ENCODE results near the gene PLCB1.

PLCB1 gene

DNA sequence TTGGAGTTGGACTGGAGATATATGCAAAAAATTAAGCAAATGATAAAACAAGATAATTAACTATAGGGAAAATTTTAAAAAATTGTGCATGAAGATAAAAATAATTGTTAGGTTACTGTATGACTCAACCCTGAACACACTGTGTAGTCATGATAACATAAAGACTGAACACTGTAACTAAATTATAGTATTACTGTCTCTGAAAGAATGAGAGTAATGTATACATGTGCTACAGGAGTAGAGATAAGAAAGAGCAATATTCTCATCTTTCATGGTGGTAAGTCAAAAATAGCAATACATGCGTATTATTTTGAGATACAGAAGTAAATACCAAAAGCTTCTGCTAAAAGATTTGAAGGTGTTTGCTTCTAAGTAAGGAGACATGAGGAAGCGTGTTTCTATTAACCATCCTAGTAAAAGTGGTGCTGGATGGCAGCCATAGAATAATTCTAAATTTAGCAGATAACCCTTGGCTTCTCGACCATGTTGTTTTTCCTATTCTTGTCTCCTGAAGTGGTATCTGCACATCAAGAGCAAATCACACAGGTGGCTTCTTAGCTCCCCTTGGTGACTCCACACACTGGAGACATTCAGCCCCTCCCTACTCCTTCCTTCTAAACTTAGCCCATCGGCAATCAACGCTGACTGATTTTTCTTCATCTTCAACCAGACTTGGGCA, 546.2 kb downstream of the PLCB1 start:
- DNase-seq = no peak

DNA sequence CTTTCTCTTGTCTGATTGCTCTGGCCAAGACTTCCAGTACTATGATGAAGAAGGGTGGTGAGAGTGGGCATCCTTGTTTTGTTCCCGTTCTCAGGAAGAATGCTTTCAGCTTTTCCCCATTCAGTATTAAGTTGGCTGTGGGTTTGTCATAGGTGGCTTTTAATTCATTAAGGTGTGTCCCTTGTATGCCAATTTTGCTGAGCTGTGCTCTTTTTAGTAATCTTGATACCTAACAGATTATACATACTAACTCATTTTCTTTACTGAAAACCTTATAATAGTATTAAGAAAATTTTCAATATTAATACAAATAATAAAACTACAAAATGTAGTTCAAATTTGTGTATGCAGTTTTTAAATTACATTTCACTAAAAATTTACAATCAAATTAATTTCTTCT, 557.3 kb downstream of the PLCB1 start:
- DNase-seq = no peak

GRCh38 chr20:8690074-8690473, 558.0 kb downstream of the PLCB1 start:
- no peak for DNase-seq

GRCh38 chr20:8693709-8694108, 561.6 kb downstream of the PLCB1 start:
- DNase-seq = no peak

DNA sequence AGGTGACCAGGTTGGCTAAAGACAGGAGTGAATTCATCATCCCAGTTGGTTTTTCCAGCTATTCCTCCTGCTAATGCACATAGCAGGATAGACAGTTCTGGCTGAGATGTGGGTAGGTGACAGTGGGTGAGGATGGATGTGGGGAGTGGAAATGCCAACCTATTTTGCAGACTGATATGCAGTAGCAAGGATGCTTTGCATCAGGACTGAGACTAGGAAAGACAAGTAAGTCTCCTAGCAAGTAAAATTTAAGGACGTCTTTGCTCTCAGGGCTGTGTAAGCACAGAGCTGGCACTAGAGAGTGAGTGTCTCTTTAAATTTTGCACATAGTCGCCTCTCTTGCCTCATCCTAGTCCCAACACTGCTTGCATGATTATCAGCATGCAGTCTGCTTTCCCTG, 568.7 kb downstream of the PLCB1 start:
- DNase-seq = no peak

DNA sequence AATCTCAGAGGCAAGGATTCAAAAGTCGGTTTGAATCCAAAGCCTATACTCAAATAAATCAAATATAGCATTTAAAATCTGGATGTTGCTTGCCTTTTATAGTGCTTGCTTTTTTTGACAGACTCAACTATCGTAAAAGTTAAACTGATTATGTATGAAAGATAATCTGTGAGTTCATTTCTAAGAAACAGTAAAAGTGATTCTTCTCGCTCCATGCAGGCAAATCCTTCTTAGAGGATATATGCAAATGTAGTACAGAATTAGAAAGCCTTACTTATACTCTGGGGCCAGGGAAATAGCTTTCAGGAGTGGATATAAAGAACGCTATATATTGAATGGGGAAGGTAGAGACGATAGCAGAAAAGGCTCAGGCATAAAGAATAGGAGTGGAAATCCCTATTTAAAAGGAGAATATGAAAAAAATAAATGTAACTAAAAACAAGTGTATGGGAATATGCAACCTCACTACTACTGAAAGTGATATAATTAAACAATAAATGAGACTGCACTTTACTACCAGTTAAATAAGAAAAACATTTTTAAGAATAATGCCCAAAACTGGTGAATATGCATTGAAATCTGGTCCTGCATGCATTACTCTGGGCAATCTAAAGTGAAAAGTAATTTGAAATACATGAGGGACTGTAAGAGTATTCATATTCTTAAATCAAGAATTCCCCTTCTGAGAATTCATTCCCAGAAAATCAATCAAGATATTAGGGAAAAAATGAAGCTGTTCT, 575.1 kb downstream of the PLCB1 start:
- DNase-seq = no peak

GRCh38 chr20:8709627-8710026, 577.6 kb downstream of the PLCB1 start:
- DNase-seq = no peak

- no peak for DNase-seq
Observed at GRCh38 chr20:8711501-8711900, 579.4 kb downstream of the PLCB1 start.

GRCh38 chr20:8714206-8714605, 582.1 kb downstream of the PLCB1 start:
- no peak for DNase-seq

DNA sequence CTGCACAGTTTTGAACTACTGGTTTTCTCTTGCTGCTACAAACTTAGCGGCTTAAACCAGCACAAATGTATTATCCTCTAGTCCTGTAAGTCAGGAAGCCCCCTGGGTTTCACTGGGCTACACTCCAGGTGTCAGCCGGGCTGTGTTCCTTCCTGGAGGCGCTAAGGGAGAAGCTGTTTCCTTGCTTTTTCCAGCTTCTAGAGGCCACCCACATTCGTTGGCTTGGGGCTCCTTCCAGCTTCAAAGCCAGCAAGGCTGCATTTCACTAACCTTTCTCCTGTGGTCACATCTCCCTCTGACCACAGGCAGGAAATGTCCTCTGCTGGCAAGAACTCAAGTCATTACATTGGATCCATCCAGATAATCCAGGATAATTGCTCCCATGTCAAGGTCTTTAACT, 586.2 kb downstream of the PLCB1 start:
- DNase-seq = no peak

DNA sequence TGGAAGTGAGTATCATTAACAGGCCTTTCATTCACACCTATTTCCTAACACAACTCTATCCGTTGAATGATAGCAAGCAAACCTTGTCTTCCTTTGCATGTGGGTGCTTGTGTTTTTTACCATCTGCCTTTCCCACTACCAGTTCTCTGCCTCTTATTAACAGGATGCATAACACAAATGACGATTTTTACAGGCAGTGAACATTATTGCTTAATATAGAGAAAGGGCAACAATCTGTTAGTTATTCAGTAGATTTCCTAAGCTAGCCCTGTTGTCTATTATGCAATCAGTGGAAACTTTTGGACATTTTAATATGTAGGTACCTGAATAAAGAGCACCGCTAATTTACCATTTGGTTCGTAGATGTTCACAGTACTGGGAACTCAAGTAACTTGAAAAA, 588.0 kb downstream of the PLCB1 start:
- DNase-seq = no peak

- DNase-seq = no peak
Observed at GRCh38 chr20:8721098-8721497, 589.0 kb downstream of the PLCB1 start.

GRCh38 chr20:8722277-8722928, 590.3 kb downstream of the PLCB1 start:
- no peak for DNase-seq

DNA sequence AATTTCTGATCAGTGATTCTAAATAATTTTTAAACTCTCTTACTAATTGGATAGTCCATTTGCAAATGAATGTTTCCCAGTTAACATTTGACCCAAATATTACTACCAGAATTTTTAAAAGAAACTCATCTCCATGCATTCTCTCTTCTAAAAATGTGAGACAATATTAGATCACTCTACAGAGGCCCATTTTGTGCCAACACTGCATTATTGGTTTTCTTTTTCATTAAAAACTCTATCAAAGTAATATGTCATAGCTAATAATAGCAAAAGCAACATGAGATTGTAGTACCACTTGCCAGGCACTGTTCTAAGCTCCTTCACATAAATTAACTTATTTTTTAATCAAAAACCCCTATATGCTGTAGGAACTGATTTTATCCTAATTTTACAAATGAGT, 591.2 kb downstream of the PLCB1 start:
- no peak for DNase-seq

GRCh38 chr20:8724884-8725283, 592.8 kb downstream of the PLCB1 start:
- DNase-seq = no peak

- DNase-seq = no peak
Observed at GRCh38 chr20:8726460-8726859, 594.4 kb downstream of the PLCB1 start.

- DNase-seq = no peak
Observed at GRCh38 chr20:8735014-8735413, 602.9 kb downstream of the PLCB1 start.

GRCh38 chr20:8735674-8736073, 603.6 kb downstream of the PLCB1 start:
- no peak for DNase-seq

- DNase-seq = no peak
Observed at GRCh38 chr20:8740265-8740664, 608.2 kb downstream of the PLCB1 start.

GRCh38 chr20:8744228-8744844, 612.3 kb downstream of the PLCB1 start:
- no peak for DNase-seq

- no peak for DNase-seq
Observed at GRCh38 chr20:8749101-8749500, 617.0 kb downstream of the PLCB1 start.

DNA sequence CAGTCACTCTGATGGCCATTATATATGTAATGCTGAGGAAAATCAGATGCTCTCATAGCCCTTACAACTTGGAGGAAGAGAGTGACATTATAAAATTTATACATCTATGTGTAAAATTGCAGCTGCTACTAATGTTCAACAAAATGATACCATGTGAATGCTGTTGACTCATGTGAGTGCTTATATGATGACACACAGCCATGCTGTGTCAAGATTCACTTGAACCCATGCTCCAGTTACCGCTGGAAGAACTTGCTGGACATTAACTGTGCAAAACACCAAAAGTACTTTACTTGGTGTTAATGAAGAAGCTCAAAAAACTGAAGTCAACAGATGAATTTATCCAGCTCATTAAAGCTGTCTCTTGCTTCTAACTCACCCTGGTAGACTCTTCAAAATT, 617.9 kb downstream of the PLCB1 start:
- no peak for DNase-seq

DNA sequence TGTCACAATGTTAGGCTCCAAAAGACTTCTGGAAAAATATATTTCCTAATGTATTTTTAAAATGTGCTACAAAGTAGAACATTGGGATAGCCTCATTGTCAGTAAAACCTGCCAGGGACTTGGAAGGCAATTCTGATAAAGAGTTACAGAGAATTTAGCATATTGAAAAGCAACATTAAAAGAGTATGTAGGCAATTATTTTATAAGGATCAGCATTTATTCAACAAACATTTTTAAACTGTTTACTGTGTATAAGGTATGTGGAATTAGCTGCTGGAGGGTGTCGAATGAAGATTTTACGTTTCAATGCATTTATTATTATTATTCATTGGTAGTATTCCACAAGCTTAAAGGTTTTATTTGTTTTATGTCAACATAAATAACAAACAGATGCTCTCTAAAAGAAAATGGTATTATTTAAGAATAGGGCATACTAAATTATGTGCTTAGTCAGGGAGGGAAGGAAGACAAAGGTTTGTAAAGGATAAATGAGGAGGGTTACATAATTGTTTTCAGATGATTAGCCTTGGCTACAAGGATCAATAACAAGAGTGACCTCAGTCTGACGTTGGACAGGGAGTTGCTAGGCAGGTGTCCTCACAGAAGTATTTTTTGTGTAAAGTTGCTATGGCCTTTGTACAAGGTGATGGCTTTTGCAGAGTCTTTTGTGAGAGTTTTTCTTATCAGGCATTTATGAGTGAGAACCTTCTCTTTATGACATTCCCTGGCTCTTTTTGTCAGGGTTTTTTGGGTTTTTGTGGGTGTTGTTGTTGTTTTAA, 623.5 kb downstream of the PLCB1 start:
- no peak for DNase-seq

Data from activated CD4-positive, CD25-positive, alpha-beta regulatory T cell treated with anti-CD3 and anti-CD28 coated beads, Interleukin-2, amount 50 U/mL, for 72 hours (primary cell).